Erythroblast (primary cell): ENCODE results near the gene CEMIP.

Source experiments
- DNase-seq, 2 experiments: peaks; one replicate each; lab custom pipeline; 2025; lab: John Stamatoyannopoulos, UW
- GATA1 ChIP-seq: IDR thresholded peaks from 2 replicates; pipeline ENCODE4 v1.6.1; 2011; ENCODE audit warnings: low read depth, mild to moderate bottlenecking, control low read depth, low read length, moderate library complexity
- POLR2A ChIP-seq: IDR thresholded peaks from 2 replicates; pipeline ENCODE4 v1.6.1; 2011; ENCODE audit warnings: mild to moderate bottlenecking, low read length

The CEMIP gene

DNA sequence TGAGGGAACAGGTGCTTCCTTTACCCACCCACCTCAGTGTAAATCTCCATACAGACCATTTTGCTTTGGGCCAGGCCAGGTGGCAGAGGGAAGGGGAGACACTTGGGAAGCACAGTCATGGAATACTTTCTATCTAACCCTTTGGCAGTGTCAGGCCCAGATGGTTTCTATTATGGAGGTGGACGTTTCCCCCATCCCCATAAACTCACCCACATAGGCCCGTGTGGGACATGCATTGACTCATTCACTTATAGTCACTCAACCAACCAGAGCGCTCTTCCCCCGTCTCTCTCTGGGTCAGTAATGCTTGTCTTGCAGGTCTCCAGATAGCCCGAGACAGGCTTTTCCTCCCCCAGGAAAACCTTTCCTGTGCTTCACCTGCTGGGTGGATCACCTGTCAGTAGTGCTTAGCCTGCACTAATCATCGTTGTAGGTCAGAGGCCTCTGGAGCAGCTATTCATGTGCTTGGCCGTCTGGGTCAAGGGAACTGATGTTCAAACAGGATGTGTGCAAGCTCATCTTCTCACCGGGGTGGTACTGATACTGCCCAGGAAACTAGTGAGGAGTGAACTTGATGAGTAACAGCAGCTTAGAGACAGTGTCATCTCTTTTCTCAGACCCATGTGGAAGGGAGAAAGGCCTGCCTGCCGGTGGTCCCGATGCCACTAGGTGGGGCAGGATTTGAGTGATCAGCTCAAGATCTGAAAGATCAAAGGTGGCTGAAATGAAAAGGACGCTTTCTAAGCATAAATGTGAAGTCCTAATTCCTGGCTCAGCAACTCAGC, 67.1 kb downstream of the CEMIP start:
- DNase-seq, result no peak
- TF ChIP-seq POLR2A, result no peak
- TF ChIP-seq GATA1, result no peak

DNA sequence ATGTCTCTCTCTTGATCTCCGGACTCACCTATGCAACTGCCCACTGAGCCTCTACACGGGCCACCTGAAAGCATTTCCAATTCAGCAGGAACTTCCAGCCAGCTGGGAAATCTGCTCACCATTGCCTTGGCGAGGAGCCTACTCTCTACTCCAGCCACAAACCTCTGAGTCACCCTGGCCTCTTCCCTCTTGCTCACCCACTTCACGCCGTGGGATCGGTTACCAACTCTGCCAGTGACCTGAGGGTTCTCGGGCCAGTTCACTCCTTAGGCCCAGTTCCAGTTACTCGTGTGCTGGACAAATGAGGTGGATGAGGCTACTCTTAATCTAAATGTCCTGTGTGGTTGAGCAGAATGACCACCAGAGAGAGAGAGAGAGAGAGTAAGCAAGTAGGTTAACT, 70.1 kb downstream of the CEMIP start:
- TF ChIP-seq GATA1 (no peak), POLR2A (no peak)
- DNase-seq, result no peak

DNA sequence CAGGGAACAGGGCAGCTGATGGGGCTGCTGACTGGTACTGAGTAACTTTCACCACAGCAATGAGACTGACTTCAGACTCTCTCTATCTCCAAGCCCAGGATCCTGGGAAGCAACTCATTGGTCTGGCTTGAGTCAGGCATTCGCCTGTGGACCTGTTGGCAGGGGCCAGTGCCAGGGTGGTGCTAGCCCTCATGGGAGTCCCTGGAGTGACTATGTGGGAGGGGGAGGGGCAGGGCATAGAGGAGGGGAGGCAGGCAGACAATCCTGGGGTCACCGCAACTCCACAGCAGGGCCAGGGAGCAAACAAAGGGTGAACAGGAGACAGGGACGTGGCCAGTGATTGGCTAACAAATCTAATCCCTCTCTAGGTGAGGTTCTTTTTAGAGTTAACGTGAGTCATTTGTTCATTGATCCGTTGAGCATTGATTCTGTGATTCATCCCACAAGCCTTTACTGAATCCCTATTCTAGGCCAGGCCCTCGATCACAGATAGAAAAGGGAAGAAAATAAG, 71.8 kb downstream of the CEMIP start:
- DNase-seq, result no peak
- TF ChIP-seq GATA1 (no peak), POLR2A (no peak)

DNA sequence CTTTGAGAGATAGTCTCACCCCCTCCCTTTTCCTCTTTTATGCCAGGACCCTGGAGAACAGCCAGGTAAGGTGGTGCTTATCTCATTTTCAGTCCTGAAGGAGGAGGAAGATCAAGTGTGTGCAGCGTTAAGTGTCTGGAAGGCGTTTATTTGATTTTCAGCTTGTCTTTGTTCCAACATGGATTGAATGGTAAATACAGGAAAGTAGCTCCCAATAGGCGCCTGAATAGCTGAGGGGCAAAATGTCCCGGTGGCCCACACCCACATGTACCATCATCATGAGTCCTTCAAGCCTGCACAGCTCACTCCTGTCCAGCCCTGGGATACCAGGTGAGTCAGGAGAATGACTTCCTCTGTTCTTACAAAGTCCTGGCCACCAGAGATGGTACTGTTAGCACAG, 73.5 kb downstream of the CEMIP start:
- DNase-seq, result no peak
- TF ChIP-seq POLR2A (no peak), GATA1 (no peak)

DNA sequence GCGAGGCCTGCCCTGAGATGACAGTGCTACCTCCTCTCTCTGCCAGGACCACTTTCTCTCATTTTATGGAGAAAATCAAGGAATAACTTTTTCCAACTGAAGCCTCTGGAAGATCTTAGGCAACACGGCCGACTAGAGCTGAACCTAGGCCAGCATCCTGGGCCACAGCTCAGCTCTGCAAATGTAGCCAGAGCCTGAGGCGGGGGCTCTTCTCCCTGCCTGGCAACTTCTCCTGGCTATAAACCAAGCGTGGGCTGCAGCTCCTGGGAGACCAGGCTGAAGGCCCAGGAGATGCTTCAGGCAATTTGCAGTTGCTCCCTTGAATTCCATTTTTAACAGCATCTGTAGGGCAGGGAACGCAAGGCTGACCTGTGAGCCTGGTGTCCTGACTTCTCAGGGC, 74.9 kb downstream of the CEMIP start:
- no peak for DNase-seq
- TF ChIP-seq GATA1 (no peak), POLR2A (no peak)

DNA sequence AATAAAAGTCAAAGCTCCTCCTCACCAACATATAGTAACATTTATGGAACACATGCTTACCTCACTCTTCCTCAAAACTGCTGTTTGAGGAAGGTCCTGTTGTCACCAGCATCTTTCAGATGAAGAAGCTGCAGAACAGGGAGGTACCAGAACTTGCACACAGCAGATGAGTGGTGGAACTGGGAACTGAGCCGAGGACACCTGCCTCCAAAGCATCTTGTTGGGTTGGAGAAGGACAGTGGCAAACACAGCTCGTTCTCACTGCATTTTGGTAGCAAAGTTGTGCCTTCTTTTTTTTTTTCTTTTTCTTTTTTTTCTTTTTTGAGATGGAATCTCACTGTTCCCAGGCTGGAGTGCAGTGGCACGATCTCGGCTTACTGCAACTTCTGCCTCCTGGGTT, 76.0 kb downstream of the CEMIP start:
- DNase-seq, result no peak
- TF ChIP-seq GATA1 (no peak), POLR2A (no peak)

DNA sequence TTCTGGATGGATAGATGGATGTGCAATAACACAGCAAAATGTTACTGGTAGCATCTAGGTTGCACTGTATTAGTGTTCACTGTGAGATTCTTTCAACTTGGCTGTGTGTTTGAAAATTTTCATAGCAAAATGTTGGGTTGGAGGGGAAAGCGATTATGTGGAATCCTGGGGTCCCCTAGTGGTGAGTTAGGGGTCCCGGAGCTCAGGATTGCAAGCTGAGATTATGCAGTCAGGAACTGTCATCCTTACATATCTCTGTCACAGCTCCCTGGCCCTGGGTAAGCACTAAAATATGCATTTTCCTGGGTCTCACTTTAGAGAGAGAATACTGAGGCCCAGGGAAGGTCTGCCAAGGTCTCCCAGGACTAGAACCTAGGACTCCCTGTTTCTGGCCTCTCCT, 77.2 kb downstream of the CEMIP start:
- no peak for DNase-seq
- no peak for TF ChIP-seq GATA1
- TF ChIP-seq POLR2A, result no peak

DNA sequence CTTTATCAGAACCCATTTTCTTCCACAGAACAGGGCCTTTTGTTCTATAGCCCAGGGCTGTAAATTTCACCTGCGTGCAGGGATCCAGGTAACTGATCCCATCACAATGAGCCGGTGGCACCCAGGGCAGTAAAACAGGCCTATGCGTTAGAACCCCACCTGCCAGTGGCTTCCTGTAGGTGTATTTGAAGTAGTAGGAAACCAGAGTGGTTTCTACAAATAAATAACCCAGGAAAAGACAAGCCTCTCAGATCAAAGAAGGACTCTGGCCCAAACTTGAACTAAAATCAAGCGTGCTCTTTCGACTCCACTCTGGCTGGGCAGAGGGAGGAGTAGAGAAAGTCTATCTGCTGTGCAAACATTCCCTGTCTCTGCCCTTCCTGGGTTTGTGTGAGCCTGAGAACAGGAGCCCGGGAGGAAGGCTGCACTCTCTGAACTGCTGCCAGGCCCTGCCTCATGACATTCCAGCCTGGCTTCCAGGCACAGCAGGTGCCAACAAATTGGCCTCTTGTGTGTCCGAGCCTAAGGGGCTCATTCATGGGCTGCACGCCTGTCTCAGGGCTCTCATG, 77.7 kb downstream of the CEMIP start:
- DNase-seq, result no peak
- TF ChIP-seq POLR2A (no peak), GATA1 (no peak)

DNA sequence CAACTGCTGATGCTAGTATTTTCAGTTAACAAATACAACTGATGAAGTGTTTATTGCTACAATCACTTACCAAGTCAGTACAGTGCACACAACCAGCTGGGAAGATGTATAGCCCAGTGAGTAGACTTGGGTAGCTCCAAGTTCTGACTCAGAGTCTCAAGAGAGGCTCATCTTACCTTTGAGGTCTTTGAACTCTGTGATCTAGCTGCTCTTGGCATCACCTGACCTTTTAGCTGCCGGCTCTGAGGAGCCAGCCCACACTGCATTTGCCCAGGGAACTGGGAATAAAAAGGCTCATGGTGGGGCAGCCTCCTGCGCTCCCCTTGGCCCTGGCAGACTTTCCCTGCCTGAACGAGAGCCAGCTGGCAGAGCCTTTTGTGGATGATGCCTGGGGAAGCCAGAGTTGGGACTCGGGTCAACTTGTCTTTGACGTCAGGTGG, 82.6 kb downstream of the CEMIP start:
- DNase-seq, result no peak
- no peak for TF ChIP-seq GATA1
- TF ChIP-seq POLR2A, result no peak

DNA sequence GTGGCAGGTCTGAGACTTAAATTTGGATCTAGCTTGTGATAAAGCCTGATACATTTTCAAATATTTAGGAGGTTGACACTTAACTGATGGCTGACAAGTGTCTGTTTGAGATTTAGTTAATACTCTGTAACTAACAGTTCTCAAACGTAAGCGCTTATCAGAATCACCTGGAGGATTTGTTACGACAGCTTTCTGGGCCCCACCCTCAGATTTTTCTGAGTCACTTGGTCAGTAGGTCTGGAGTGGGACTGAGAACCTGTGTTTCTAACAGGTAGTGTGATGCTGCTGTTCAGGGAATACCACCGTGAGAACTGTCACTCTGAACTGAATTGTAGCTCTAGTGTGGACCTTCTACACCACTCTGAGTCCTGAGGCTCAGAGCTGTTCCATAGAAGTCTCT, 85.5 kb downstream of the CEMIP start:
- no peak for DNase-seq
- TF ChIP-seq GATA1 (no peak), POLR2A (no peak)

DNA sequence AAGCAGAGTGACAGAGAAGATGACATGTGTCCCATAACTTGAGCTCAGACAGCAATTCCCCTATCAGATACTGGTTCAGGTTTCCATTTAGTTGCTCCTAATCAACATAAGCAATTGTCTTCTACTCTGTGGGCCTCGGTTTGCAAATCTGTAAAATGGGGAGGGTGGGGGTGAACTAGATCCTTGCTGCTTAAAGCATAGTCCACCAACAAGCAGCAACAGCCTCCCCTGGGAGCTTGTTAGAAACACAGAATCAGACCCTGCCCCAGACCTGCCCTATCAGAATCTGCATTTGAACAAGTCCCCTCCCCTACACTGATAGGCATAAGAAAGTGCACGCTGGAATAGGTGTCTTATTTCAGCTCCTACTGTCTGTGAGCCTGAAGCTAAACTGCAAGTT, 87.8 kb downstream of the CEMIP start:
- DNase-seq, result no peak
- TF ChIP-seq GATA1 (no peak), POLR2A (no peak)

DNA sequence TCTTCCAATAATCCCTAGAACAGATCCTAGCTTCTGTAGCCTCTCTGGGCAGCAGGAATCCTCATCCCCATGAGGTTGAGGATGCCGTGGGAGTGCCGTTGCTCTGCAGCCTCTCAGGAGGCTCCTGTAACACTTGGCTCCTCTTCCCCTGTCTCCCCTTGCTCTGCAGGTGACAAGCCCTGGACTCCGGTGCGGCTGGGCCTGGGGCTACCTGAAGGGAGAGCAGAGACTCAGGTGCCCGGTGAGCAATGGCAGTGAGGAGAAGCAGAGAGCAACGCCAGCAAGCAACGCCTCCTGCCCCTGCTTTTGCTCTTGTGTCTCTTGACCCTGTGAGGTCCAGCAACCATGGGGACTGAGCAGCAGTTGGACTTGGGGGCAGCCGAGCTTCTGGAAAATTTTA, 91.2 kb downstream of the CEMIP start:
- no peak for DNase-seq
- TF ChIP-seq GATA1, result no peak
- TF ChIP-seq POLR2A, result no peak

DNA sequence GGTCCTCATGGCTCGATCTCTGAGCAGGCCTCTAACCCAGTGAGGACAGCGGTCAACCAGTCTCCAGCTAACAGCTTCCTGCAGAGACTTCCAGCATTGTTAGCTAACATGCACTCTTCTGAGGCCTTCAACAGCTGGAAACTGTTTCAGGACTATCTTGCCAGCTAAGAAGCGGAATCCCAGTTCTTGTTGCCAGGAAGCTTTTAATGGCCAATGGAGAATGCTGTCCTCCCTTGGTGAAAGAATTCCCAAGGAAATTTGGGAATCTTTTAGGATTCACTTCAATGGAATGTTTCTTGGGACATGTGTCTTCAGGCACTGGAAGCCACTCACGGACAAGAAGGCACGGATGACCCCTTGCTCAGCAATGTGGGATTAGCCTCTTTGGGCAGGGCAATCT, 91.7 kb downstream of the CEMIP start:
- TF ChIP-seq GATA1 (no peak), POLR2A (no peak)
- DNase-seq, result no peak

DNA sequence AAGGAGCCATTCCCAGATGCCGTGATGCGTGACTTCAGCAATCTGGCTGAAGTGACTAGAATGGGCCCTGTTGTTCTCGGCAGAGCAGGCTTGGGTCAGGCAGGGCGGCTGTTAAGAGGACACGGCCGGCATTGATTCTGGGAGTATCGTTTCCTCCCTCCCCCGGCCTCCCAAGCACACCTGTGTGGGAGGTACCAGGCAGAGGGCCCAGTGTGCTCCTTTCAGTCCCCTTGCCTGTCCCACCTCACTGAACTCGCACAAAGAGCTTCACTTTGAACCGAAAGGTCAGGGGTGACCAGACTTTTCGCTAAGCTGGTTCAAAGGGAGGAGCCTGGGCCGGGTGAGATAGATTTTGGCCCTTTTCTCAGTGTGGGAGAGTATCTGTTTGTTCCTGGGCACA, 92.7 kb downstream of the CEMIP start:
- TF ChIP-seq GATA1 (no peak), POLR2A (no peak)
- DNase-seq, result no peak
